GM18517 (cell line): Measurements from ENCODE around the gene NGF.

Experiments
- ATAC-seq: cut with Tn5 transposase; IDR thresholded peaks from one replicate; pipeline ENCODE4 v1.9.1; 2021; ENCODE audit warnings: mild to moderate bottlenecking, moderate library complexity; ENCODE audit not compliant: unreplicated experiment

NGF gene

DNA sequence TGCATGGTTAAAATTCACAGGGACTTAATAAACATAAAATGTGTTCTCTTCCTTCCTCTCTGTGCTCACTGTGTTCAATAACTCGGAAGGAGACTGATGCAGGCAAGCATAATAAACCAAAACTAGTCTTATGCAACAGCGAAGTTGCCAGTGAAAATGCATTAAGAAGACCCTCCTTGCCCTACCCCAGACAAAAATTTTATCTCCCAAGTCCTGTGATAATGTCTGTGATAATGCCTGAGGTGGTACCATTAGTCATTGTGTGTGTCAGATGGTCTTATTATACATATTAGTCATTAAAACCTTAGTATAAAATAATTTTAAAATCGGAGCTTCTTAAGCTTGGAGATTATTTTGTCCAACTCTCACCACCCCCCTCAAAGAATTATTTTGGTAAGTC lies 97.8 kb downstream of the NGF start:
- no peak for ATAC-seq

DNA sequence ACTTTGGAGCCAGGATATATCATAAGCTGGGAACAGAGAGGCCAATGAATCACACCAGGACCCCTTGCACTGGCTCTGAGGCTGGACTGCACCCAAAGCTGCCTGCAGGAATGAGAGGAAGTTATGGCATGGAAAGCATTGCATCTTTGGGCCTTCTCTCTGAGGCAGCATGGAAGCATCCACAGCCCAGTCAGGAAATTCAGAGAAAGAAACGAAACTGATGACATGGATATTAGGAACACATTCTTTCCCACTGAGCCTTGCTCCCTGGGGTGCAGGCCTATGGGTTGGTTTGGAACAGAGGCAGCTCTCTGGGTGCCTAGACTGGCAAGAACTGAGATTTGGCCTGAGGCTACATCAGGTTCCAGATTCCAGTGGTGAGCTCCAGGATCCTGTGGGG lies 98.6 kb downstream of the NGF start:
- ATAC-seq = no peak

DNA sequence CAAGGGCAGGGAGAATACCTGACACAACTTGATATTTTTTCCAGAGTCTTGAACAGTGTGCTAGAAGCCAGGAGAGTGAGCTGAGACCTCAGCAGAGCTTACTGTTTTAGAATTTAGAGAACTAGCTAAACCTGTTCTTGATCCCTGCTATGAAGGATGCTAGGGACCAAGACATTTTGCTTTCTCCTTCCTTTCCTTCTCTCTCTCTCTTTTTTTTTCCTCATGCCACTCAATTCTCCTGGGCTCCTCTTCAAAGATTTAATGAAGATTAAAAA lies 99.0 kb downstream of the NGF start:
- ATAC-seq = no peak

DNA sequence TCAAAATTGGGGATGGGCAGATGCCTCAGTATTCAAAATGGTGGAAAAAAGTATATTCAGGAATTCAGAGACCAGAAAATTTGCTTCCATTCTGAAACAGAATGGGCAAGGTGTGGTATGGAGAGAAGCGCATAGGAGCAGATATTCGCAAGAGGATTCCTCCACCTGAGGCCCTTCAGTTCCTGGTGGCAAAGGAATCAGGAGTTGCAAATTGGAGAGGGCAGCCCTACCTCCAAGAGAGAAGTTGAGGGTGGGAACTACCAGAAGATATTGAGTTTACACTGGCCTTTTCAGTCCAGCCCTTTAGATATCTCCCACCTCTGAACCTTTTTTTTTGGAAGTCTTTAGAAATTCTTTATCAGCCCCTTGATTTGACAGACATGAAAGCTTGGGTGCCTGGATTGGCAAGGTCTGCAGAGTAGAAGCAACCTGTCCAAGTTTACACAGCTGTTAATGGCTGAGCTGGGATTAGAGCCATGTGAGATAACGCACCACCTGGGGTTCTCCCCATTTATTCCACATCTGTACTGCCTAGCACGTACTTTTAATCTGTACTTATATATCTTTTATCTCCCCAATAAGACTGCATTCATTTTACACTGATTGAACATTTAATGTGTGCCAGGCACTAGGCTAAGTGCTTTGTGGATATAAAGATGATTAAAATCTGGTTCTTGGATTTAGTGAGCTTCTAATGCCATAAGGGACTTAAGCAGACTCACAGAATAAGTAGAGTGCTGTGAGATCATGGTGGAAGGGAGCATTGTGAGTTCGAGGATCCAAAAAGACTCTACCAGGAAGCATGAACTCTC lies 99.5 kb downstream of the NGF start:
- no peak for ATAC-seq

DNA sequence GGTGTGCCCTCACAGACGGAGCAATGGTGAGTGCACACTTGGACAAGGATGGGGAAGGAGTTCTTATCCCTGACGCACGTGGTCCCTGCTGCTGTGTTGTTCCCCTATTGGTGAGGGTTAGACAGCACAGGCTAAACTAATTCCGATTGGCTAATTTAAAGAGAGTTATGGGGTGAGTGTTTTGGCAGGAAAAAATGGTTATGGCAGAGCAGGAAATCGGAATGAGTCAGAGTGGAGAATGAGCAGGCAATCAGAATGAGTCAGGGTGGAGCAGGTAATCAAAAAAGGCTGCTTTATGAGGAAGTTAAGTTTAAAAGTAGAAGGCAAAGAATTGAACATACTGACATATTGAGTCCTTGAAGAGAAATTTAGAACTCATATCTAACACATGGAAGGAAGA lies 100.5 kb downstream of the NGF start:
- no peak for ATAC-seq

DNA sequence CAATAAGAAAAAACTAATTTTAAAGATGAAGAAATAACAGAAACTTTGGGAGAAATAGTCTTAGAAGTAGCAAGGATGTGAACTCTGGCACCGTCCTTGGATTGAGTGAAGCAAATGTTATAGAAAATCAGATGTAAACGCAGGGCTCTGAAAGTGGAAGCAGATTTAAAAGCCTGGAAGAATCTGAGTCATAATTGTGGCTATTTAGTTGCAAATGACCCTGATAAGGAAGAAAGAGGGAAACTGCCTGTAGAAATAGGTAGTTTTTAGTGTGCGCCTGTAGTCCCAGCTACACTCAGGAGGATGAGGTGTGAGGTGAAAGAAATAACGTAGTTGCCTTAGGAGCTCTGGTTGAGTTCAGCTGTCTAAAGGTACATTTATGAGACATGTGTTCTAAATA lies 101.0 kb downstream of the NGF start:
- ATAC-seq = no peak
